ENCODE results near the gene NEDD9. TPM values are rescaled to one million over a fixed set of nuclear protein-coding genes. Genes with fewer than 3 reads are reported as not detected.
A peak's percentile ranks its signal among the peaks of the same experiment; 100 is the strongest.

Gene NEDD9
- total and polyA plus RNA-seq, 2 of the 13 experiments (the other 11 are each of a cell fraction or from before 2014, with no cell fraction given): 27.1 to 389 TPM

GRCh38 chr6:11193434-11193833 lies 39.0 kb downstream of the NEDD9 start:
- H3K4me1 ChIP-seq (ENCODE audit: insufficient read depth, low read length): peaks cover 57% of the 10 kb centered on the region
- ChIA-PET POLR2A (interaction anchor here (1.4 kb wide), 1 partner anchor 9 kb away, joined by 6 read pairs; no protein-coding TSS in a partner anchor), CTCF (ENCODE audit: low intra/inter-chr PET ratio, low total read pairs) (no interaction called here)
- FAIRE-seq: no peak
- intact Hi-C loops (cut with micrococcal nuclease; ENCODE audit: unreplicated experiment): no loop called here
- DNase-seq (ENCODE audit: low spot score): no peak
- no peaks in the 10 kb centered on the region for H3K27me3 ChIP-seq (ENCODE audit: control insufficient read depth in 1 of 2, insufficient read depth in 2 of 2, low read length in 2 of 2)
- no peak overlapping the region for H2AFZ ChIP-seq (ENCODE audit: low read length)
- in situ Hi-C loops (cut with HindIII; ENCODE audit: extremely low pct_ligation_motif_present, low pct_unique_long_range_greater_than_20kb): no loop called here
- no peak overlapping the region for H3K9ac ChIP-seq (ENCODE audit: insufficient read depth, low read depth, low read length)
- H3K27ac ChIP-seq (ENCODE audit: extremely low read length, insufficient read depth, low read length): no peak overlapping the region
- no TSS peak for BruUV-seq (replicated peaks)
- peaks cover 44 to 91% of the 10 kb centered on the region in 2 experiments for H3K36me3 ChIP-seq (replicated peaks in 1 of 2; ENCODE audit: control insufficient read depth in 1 of 2, insufficient read depth in 2 of 2, low read length in 2 of 2)
- H4K20me1 ChIP-seq (ENCODE audit: insufficient read depth, low read length): peaks cover 89% of the 10 kb centered on the region
- H3K9me3 ChIP-seq (ENCODE audit: low read length): no peaks in the 10 kb centered on the region
- H3K79me2 ChIP-seq (ENCODE audit: insufficient read depth, low read length): peaks cover 50% of the 10 kb centered on the region
- TF ChIP-seq KLF9 (CRISPR knock-in tag; IDR thresholded peaks at IDR 0.05; ENCODE audit: low read depth) (no peak), POLR2G (IDR thresholded peaks at IDR 0.05; ENCODE audit: low read depth, low read length) (peak; percentile 44), ATF5 (CRISPR knock-in tag; IDR thresholded peaks at IDR 0.05; ENCODE audit: low read depth) (no peak), POLR2AphosphoS5 (IDR thresholded peaks at IDR 0.05; ENCODE audit: low read depth, low read length) (peak; percentile 59), SSRP1 (CRISPR knock-in tag; IDR thresholded peaks at IDR 0.05) (peak; percentile 56; the same call in 1 of the 2 replicates), KLF13 (CRISPR knock-in tag; IDR thresholded peaks at IDR 0.05) (no peak), HNRNPH1 (optimal IDR thresholded peaks at IDR 0.05; ENCODE audit: low read depth, low read length) (no peak), POLR2A (IDR thresholded peaks at IDR 0.05; ENCODE audit: insufficient read depth in 1 of 2, low read depth in 2 of 2, low read length in 2 of 2) (0 out of 4 replicates have a peak, but pooled peaks of 1 of the 2 experiments have one; percentile 33), RBM22 (optimal IDR thresholded peaks at IDR 0.05; ENCODE audit: low read length) (peak; percentile 96), JUNB (CRISPR knock-in tag; IDR thresholded peaks at IDR 0.05; ENCODE audit: borderline replicate concordance) (no peak), USF2 (IDR thresholded peaks at IDR 0.05; ENCODE audit: low read depth, low read length) (no peak), USF2 (CRISPR knock-in tag; IDR thresholded peaks at IDR 0.05; ENCODE audit: borderline replicate concordance) (no peak), RAD21 (CRISPR knock-in tag; IDR thresholded peaks at IDR 0.05) (no peak), MBNL3 (CRISPR knock-in tag; conservative IDR thresholded peaks at IDR 0.05) (no peak)
- H3K4me2 ChIP-seq (ENCODE audit: low read depth, low read length): no peak overlapping the region
- WGBS (ENCODE audit: low lambda C conversion rate): 99% methylated on average over 6 of the region's 6 CpGs
- H3K4me3 ChIP-seq (replicated peaks in 1 of 3; ENCODE audit: insufficient read depth in 1 of 3, low read depth in 2 of 3, low read length in 3 of 3): no peak overlapping the region
- no peak for ATAC-seq

Data from HepG2 (cell line).